ENCODE measurements around the gene ARSB. TPM values are rescaled to one million over a fixed set of nuclear protein-coding genes. Genes with fewer than 3 reads are reported as not detected.
A peak's percentile ranks its signal among the peaks of the same experiment; 100 is the strongest.

The ARSB gene
- total and polyA plus RNA-seq, 2 donors (not counting 1 experiment from before 2014, with no cell fraction given): 10.1 to 27.7 TPM

DNA sequence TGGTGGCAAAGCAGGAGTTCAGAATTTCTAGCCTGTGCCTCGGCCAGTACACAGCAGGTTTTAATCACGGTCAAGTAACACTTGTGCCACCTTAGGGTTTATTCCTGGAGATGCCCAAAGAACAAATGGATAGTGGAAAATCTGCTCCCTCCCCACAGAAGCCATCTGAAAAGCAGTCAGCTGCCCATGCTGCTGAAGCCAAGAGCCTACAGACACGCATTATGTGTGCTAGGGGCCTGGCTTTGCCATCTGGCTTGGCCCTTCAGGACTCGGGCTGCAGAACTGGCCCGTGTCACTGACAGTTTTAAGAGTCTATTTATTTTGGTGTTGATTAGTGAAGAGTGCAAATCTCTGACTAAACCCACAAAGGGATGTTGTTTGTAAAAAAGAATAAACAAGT lies 11.1 kb downstream of the ARSB start:
- no peak for DNase-seq (ENCODE audit: low read depth in 2 of 2)
- Histone ChIP-seq H3K4me3 (replicated peaks in 1 of 4; ENCODE audit: control extremely low read depth in 1 of 4, insufficient read depth in 1 of 4, low read depth in 3 of 4, low read length in 4 of 4) (no peak overlapping the region), H3K4me2 (ENCODE audit: extremely low read depth, insufficient read depth, low read length) (no peak overlapping the region), H3K27ac (ENCODE audit: insufficient read depth, low read length) (no peak overlapping the region), H3K27me3 (ENCODE audit: control insufficient read depth, insufficient read depth, low read length) (no peaks in the 10 kb centered on the region), H2AFZ (ENCODE audit: low read length) (no peak overlapping the region), H4K20me1 (ENCODE audit: control insufficient read depth, extremely low read depth, insufficient read depth, low read length) (no peaks in the 10 kb centered on the region), H3K9ac (ENCODE audit: insufficient read depth, low read length) (no peak overlapping the region), H3K4me1 (ENCODE audit: control insufficient read depth, extremely low read depth, insufficient read depth, low read length) (peaks cover 4% of the 10 kb centered on the region), H3K36me3 (ENCODE audit: control insufficient read depth, insufficient read depth, low read length) (no peaks in the 10 kb centered on the region), H3K79me2 (ENCODE audit: control insufficient read depth, insufficient read depth, low read length) (no peaks in the 10 kb centered on the region), H3K9me3 (ENCODE audit: control insufficient read depth, insufficient read depth, low read depth, low read length) (no peaks in the 10 kb centered on the region)
- TF ChIP-seq, protein P1, sequence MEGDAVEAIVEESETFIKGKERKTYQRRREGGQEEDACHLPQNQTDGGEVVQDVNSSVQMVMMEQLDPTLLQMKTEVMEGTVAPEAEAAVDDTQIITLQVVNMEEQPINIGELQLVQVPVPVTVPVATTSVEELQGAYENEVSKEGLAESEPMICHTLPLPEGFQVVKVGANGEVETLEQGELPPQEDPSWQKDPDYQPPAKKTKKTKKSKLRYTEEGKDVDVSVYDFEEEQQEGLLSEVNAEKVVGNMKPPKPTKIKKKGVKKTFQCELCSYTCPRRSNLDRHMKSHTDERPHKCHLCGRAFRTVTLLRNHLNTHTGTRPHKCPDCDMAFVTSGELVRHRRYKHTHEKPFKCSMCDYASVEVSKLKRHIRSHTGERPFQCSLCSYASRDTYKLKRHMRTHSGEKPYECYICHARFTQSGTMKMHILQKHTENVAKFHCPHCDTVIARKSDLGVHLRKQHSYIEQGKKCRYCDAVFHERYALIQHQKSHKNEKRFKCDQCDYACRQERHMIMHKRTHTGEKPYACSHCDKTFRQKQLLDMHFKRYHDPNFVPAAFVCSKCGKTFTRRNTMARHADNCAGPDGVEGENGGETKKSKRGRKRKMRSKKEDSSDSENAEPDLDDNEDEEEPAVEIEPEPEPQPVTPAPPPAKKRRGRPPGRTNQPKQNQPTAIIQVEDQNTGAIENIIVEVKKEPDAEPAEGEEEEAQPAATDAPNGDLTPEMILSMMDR (conservative IDR thresholded peaks at IDR 0.05 in 1 of 2, IDR thresholded peaks at IDR 0.05 in 1 of 2; ENCODE audit: low read depth in 1 of 2, low read length in 2 of 2): no peak
- TF ChIP-seq EZH2 (IDR thresholded peaks at IDR 0.05; ENCODE audit: low read length, missing control alignments): no peak

DNA sequence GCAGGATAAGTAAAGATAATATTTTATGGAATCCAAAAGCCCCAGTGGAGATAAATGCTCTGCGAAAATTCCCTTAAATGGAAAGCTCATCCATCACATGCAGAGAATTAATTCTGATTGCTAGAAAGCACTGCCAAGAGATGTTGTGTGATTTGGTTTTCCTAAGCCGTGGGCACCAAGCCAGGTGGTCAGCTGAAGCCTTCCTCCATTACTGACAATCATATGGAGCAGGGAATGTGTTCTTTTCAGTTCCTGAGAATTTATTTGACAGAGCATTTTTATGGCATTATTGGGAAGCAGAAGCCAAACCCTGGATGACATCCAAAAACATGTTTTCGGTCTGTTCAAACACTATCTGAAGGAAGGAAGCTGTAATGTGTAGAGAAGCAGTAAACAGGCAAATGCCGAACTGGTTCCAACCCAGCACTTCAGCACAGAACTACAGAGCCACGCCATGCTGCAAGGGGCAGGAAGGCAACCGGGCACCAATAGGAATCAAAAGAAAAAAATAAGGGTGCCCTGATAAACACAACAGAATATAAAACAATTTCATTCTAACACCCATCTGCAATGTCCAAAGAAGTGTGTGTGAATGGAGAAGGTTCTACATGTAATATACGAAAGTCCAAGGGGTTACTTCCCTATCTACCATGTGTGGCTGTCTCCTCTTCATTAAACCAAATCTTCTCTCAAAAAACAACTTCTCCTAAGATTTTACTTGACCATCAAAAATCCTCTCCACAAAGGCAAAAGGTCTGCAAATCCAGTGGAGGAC lies 12.3 kb downstream of the ARSB start:
- peak overlapping the region in 1 of 4 experiments; percentile 0 for H3K4me3 ChIP-seq (replicated peaks in 1 of 4; ENCODE audit: control extremely low read depth in 1 of 4, insufficient read depth in 1 of 4, low read depth in 3 of 4, low read length in 4 of 4)
- no peaks in the 10 kb centered on the region for H3K27me3 ChIP-seq (ENCODE audit: control insufficient read depth, insufficient read depth, low read length)
- peak overlapping the region; percentile 54 for H2AFZ ChIP-seq (ENCODE audit: low read length)
- H3K36me3 ChIP-seq (ENCODE audit: control insufficient read depth, insufficient read depth, low read length): no peaks in the 10 kb centered on the region
- H3K79me2 ChIP-seq (ENCODE audit: control insufficient read depth, insufficient read depth, low read length): no peaks in the 10 kb centered on the region
- peaks cover 4% of the 10 kb centered on the region for H3K4me1 ChIP-seq (ENCODE audit: control insufficient read depth, extremely low read depth, insufficient read depth, low read length)
- H4K20me1 ChIP-seq (ENCODE audit: control insufficient read depth, extremely low read depth, insufficient read depth, low read length): no peaks in the 10 kb centered on the region
- TF ChIP-seq, protein P1 (conservative IDR thresholded peaks at IDR 0.05 in 1 of 2, IDR thresholded peaks at IDR 0.05 in 1 of 2; ENCODE audit: low read depth in 1 of 2, low read length in 2 of 2): no peak
- no peak for TF ChIP-seq EZH2 (IDR thresholded peaks at IDR 0.05; ENCODE audit: low read length, missing control alignments)
- peak overlapping the region; percentile 62 for H3K4me2 ChIP-seq (ENCODE audit: extremely low read depth, insufficient read depth, low read length)
- H3K9ac ChIP-seq (ENCODE audit: insufficient read depth, low read length): no peak overlapping the region
- no peak overlapping the region for H3K27ac ChIP-seq (ENCODE audit: insufficient read depth, low read length)
- DNase-seq (ENCODE audit: low read depth in 2 of 2): peak; percentile 63 to 73
- no peaks in the 10 kb centered on the region for H3K9me3 ChIP-seq (ENCODE audit: control insufficient read depth, insufficient read depth, low read depth, low read length)

DNA sequence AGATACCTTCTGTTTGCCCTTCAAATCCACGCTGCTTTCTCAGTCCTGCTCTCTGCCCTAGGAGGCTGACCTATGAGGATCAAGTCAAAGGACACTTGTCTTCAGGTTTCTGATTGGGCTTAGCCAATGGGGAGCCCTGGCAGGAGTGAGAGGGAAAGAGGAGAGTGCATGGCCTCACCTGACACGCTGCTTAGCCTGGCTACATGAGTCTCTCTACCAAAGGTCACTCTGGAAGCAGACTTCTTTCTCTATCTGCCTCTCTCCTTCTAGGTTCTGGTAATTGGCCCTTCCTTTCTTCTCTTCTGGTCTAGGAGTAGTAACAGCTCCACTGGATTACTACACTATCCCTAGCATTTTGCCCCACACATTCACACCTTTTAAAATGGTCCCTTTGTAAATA lies 13.1 kb downstream of the ARSB start:
- Histone ChIP-seq H3K79me2 (ENCODE audit: control insufficient read depth, insufficient read depth, low read length) (no peaks in the 10 kb centered on the region), H3K36me3 (ENCODE audit: control insufficient read depth, insufficient read depth, low read length) (no peaks in the 10 kb centered on the region), H3K4me2 (ENCODE audit: extremely low read depth, insufficient read depth, low read length) (no peak overlapping the region), H3K9ac (ENCODE audit: insufficient read depth, low read length) (no peak overlapping the region), H4K20me1 (ENCODE audit: control insufficient read depth, extremely low read depth, insufficient read depth, low read length) (no peaks in the 10 kb centered on the region), H3K4me1 (ENCODE audit: control insufficient read depth, extremely low read depth, insufficient read depth, low read length) (peaks cover 4% of the 10 kb centered on the region), H2AFZ (ENCODE audit: low read length) (no peak overlapping the region), H3K4me3 (replicated peaks in 1 of 4; ENCODE audit: control extremely low read depth in 1 of 4, insufficient read depth in 1 of 4, low read depth in 3 of 4, low read length in 4 of 4) (no peak overlapping the region), H3K27me3 (ENCODE audit: control insufficient read depth, insufficient read depth, low read length) (no peaks in the 10 kb centered on the region), H3K27ac (ENCODE audit: insufficient read depth, low read length) (no peak overlapping the region), H3K9me3 (ENCODE audit: control insufficient read depth, insufficient read depth, low read depth, low read length) (no peaks in the 10 kb centered on the region)
- no peak for DNase-seq (ENCODE audit: low read depth in 2 of 2)
- TF ChIP-seq EZH2 (IDR thresholded peaks at IDR 0.05; ENCODE audit: low read length, missing control alignments): no peak
- TF ChIP-seq, protein P1 (conservative IDR thresholded peaks at IDR 0.05 in 1 of 2, IDR thresholded peaks at IDR 0.05 in 1 of 2; ENCODE audit: low read depth in 1 of 2, low read length in 2 of 2): no peak
